ENCODE data around the gene BMP2.

The BMP2 gene

DNA sequence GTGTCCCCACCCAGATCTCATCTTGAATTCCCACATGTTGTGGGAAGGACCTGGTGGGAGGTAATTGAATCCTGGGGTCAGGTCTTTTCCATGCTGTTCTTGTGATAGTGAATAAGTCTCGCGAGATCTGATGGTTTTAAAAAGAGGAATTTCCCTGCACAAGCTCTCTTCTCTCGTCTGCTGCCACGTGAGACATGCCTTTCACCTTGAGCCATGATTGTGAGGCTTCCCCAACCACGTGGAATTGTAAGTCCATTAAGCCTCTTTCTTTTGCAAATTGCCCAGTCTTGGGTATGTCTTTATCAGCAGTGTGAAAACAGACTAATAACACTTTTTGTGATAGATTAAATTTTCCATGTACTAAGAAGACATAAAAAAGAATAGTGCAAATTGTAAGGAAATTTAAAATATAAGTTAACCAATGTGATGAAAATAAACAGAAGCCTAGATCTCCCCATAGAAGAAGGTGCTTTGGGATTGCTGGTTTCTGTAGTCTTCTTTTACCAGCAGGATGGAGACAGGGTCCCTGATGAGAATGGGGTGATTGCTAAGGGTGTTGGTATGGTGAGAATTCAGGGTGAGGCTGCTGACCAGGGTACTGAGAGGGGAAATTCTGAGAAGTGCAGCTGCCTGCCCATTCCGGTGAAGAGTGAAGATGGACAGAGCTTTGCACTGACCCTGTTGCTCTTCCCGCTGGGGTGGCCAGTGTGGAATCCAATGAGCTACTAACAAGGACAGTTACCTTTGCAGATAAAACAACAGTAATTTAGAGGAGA, 50.7 kb downstream of the BMP2 start:
- no peak for DNase-seq
- in situ Hi-C loops (cut with HindIII; ENCODE audit: low pct_ligation_motif_present, low pct_unique_long_range_greater_than_20kb, low sequenced_read_pairs) = no loop called here

DNA sequence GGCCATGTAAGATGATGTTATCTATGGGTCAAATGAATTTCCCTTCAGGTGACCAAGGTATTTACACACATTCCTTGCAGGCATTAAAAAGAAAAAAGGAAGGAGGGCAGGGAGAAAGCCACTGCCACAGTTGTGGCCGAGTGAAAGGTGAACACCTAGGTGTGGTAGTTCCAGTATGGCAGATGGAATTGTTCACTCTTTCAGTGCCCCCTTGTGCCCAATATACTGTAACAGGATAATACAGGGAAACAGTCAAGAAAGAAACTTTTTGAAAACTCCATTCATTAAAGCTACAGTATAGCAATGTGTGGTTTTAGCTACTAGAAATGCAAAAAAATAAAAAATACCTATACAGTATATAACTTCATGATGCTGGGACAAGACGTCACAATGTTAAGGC, 52.1 kb downstream of the BMP2 start:
- DNase-seq = no peak
- in situ Hi-C loops (cut with HindIII; ENCODE audit: low pct_ligation_motif_present, low pct_unique_long_range_greater_than_20kb, low sequenced_read_pairs) = no loop called here

DNA sequence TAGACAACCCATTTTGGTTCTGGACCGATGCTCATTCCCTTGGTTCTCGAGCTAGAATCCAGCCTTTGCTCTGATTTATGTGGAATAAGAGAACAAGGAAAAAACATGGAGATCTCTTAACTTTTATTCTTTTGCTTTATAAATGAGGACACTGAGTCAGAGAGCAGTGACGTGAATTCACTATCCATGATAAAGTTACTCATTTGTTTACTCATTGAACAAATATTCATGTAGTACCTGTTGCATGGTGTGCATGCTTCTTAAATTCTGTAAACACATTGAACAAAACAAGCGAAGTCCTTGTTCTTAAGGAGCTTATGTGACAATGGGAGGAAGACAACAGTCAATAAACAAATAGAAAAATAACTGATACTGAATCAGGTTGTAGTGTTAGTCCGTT, 56.9 kb downstream of the BMP2 start:
- in situ Hi-C loops (cut with HindIII; ENCODE audit: low pct_ligation_motif_present, low pct_unique_long_range_greater_than_20kb, low sequenced_read_pairs) = no loop called here
- no peak for DNase-seq

GRCh38 chr20:6827472-6827871, 60.0 kb downstream of the BMP2 start:
- in situ Hi-C loops (cut with HindIII; ENCODE audit: low pct_ligation_motif_present, low pct_unique_long_range_greater_than_20kb, low sequenced_read_pairs) = no loop called here
- no peak for DNase-seq

DNA sequence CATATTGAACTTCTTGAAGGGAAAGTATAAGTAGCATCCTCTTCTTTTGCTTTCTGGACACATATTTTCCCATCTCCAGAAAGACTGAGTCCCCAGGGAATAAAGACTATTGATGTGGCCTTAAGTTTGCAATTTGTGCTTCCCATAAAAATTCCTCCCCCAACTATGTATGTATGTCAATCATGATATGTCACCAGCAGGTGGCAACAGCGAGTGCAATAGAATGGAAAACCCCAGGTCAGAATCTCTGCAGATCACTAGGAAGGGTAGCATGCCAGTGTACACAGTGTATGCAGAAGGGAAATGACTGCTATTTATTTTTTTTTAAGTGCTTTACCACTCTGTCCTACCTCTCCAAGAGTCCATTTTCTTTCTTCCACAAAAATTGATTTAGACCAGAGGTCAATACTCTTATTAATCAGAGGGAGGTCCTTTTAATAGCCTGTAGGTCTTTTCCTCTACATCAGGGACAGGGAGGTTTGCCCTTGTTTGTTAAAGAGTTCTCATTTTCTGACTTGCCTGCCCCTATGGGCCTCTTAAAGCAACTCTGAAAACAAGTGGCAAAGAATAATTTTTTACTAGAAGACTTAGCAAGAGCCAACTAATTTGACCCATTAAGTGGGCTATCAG, 61.4 kb downstream of the BMP2 start:
- peak; percentile 66 for DNase-seq
- in situ Hi-C loops (cut with HindIII; ENCODE audit: low pct_ligation_motif_present, low pct_unique_long_range_greater_than_20kb, low sequenced_read_pairs) = no loop called here

DNA sequence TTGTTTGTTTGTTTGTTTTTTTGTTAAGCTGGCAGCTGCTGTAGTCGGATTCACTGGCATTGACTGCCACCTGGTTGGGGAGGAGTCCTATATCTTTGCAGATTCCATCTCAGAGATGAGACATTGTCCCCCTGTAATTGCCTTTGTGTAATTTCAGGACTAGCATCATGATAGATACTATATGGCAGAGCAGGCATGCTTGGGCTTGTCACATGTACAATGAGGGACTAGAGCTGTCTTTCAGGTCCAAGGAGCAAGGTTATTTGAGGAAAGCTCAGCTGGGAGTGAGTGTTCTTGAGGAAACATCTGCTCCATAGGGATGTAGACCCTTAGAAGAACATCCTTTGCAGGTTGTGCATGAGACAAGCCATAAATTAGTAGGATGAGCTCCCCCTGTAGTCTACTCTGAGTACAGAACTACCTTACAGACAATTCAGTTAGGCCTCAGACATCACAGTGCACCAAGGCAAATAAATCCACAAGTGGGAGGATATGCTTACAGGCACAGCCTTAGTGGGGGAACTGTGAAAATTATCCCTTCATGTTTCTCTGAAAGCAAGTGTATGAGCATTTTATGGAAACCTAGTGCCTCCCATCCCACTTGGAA, 62.1 kb downstream of the BMP2 start:
- in situ Hi-C loops (cut with HindIII; ENCODE audit: low pct_ligation_motif_present, low pct_unique_long_range_greater_than_20kb, low sequenced_read_pairs) = no loop called here

More for the DNA sequence above, 62.1 kb downstream of the BMP2 start:
- peak; percentile 8 for DNase-seq

Data from ACHN (cell line).